ENCODE measurements around the gene CACNA1A. TPM values are rescaled to one million over a fixed set of nuclear protein-coding genes. Genes with fewer than 3 reads are reported as not detected.
"Not testable (repeated sequence)": the region's sequence is repeated elsewhere in the genome, so short reads cannot be mapped to it uniquely, and the experiment has no call there.

The CACNA1A gene
- total RNA-seq, 1 donor = 42.8 TPM

DNA sequence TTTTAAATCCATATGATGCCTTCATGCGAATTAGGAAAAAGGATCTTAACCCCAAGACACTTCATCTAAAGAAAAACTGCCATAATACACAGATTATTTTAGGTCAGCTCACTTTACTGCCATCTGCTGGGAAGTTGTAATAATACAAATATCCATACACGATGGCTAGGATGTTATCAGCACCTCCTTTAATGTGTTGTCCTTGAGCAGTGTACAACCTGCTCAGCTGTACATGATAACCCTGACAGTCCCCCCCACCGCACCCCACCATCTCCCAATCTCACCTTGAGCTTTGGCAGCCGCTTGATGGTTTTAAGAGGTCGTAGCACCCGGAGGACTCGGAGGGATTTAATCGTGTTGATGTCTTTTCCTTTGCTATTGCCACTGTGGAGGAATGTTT is 243.8 kb downstream of the CACNA1A start:
- peak; percentile 74 for DNase-seq (ENCODE audit: low read depth)
- no peak overlapping the region for H3K4me3 ChIP-seq (ENCODE audit: low read depth, low read length)
- TF ChIP-seq, protein P1, sequence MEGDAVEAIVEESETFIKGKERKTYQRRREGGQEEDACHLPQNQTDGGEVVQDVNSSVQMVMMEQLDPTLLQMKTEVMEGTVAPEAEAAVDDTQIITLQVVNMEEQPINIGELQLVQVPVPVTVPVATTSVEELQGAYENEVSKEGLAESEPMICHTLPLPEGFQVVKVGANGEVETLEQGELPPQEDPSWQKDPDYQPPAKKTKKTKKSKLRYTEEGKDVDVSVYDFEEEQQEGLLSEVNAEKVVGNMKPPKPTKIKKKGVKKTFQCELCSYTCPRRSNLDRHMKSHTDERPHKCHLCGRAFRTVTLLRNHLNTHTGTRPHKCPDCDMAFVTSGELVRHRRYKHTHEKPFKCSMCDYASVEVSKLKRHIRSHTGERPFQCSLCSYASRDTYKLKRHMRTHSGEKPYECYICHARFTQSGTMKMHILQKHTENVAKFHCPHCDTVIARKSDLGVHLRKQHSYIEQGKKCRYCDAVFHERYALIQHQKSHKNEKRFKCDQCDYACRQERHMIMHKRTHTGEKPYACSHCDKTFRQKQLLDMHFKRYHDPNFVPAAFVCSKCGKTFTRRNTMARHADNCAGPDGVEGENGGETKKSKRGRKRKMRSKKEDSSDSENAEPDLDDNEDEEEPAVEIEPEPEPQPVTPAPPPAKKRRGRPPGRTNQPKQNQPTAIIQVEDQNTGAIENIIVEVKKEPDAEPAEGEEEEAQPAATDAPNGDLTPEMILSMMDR (IDR thresholded peaks at IDR 0.05; ENCODE audit: insufficient read depth, low read length) = peak; percentile 57

DNA sequence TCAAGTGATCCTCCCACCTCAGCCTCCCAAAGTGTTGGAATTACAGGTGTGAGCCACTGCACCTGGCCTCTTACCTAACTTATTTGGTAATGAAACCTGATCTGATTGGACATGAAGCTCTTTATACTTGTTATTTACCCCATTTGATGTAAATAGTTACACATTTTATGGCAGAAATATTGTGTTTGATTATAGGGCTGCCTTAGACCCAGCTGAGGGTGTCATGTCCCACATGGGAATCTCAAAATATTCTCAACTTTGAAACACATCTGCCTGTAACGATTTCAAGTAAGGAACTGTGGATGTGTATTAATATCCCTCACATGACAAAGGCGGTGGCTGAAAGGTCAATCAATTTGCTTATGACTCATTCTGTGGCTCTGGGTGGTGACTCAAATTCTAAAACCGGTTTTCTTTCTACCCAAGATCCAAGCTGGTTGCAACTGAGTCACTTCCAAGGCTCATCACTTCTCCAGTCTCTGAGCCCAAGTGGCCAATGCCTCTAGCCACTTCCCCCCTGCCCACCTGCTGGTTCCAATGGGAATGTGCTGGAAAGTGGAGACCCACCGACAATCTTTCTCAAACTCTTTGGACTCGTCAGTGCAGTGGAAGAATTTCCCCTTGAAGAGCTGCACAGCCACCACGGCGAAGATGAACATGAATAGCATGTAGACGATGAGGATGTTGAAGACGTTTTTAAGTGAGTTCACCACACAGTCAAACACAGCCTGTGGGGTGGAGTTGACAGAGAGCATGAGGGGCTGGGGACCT is 245.2 kb downstream of the CACNA1A start:
- no peak overlapping the region for H3K4me3 ChIP-seq (ENCODE audit: low read depth, low read length)
- TF ChIP-seq, protein P1 (IDR thresholded peaks at IDR 0.05; ENCODE audit: insufficient read depth, low read length) = peak; percentile 19
- DNase-seq (ENCODE audit: low read depth) = peak; percentile 87

DNA sequence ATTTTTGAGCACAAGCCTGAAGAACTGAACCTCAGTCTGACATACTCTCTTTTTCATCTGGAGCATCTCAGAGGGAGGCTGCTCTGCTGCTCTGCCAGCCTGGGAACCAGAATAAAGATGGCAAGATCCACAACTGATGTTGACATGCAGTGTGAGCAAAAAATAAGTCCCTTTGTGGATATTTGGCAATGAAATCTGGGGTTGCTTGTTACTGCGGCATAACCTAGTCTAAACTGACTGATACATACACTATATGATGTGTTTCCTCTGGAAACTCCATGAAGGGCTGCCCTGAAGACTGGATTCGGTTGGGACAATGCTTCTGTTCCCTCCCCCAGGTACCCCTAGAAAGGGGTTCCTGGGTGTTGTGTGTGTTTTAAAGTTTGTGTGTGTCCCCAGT is 249.4 kb downstream of the CACNA1A start:
- no peak for DNase-seq (ENCODE audit: low read depth)
- TF ChIP-seq, protein P1 (IDR thresholded peaks at IDR 0.05; ENCODE audit: insufficient read depth, low read length) = no peak

DNA sequence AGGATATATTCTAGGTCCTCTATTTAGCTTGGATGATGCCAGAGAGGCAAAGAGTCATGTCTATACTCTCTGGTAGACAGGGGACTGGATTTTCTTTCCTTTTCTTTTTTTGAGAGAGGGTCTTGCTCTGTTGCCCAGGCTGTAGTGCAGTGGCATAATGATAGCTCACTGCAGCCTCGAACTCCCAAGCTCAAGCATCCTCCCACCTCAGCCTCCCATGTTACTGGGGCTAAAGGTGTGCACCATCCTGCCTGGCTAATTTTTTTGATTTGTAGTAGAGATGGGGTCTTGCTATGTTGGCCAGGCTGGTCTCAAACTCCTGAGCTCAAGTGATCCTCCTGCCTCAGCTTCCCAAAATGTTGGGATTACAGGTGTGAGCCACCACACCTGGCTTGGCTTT is 249.9 kb downstream of the CACNA1A start:
- H3K4me3 ChIP-seq (ENCODE audit: low read depth, low read length); DNase-seq (ENCODE audit: low read depth): not testable (repeated sequence)

More for the DNA sequence above, 249.4 kb downstream of the CACNA1A start:
- no peak overlapping the region for H3K4me3 ChIP-seq (ENCODE audit: low read depth, low read length)

DNA sequence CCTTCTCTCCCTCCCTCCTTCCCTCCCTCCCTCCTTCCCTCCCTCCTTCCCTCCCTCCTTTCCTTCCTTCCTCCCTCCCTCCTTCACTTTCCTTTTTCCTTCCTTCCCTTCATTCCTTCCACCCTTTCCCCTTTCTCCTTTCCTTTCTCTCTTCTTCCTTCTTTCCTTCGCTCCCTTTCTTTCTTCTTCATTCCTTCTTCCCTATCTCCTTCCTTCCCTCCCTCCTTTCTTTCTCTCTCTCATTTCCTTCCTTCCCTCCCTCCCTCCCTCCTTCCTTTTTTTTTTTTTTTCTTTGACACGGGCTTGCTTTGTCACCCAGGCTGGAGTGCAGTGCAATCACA is 250.6 kb downstream of the CACNA1A start:
- DNase-seq (ENCODE audit: low read depth) = no peak
- H3K4me3 ChIP-seq (ENCODE audit: low read depth, low read length) = no peak overlapping the region
- TF ChIP-seq, protein P1 (IDR thresholded peaks at IDR 0.05; ENCODE audit: insufficient read depth, low read length) = no peak

DNA sequence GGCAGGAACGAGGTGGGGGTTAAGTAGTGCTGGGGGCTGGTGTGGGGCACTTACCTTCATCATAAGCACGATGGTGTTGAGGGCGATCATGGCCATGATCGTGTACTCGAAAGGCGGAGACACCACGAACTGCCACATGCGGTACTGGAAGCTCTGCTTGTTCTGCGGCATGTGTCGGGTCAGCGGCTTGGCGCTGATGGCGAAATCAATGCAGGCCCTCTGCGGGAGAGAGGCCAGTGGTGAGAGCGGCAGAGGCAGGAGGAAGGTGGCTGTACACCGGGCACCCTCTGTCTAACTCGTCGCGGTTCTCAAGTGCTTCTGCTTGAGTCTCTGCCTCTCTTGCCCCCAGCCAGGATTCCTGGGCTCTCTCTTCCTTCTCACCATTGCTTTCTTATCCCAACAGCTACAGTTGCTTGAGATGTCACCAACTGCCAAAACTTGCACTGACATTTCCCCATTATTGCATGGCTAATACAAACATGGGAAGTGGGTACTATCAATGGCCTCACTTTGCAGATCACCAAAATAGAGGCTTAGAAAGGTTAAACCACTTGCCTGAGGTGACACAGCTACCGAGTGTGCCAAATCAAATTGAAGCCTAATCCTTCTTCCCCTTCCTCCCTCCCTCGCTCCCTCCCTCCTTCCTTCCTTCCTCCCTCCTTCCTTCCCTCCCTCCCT is 251.1 kb downstream of the CACNA1A start:
- no peak for DNase-seq (ENCODE audit: low read depth)
- TF ChIP-seq, protein P1 (IDR thresholded peaks at IDR 0.05; ENCODE audit: insufficient read depth, low read length) = no peak
- H3K4me3 ChIP-seq (ENCODE audit: low read depth, low read length) = no peak overlapping the region

DNA sequence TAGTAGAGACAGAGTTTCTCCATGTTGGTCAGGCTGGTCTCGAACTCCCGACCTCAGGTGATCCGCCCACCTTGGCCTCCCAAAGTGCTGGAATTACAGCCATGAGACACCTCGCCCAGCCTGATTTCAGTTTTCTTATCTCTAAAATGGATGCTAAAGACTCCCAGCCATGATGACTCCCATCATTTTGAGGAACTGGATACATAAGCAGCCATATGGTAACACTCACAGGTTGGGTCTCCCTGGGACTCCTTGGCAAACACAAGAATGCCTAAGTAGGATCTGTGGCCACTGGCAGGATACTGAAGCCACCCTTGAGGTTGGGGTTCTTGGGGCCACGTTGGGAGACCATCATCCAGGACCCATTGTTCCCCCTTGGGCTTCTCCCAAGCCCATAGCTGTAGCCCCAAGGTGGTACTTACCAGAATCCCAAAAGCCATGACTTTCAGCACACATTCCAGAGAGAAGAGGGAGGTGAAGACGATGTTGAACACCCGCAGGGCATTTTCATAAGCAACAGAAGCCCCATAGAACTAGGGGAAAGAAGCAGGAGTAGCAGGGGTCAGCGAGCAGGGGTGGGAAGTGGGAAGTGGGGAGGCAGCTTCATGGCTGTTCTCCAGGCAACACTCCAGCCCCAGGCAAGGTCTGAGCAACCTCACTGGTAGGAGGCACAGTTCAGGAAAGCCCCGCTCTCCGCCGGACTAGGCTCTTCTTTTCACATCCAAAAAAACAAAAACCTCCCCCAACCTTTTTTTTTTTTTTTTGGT is 253.5 kb downstream of the CACNA1A start:
- H3K4me3 ChIP-seq (ENCODE audit: low read depth, low read length) = no peak overlapping the region
- DNase-seq (ENCODE audit: low read depth) = no peak
- TF ChIP-seq, protein P1 (IDR thresholded peaks at IDR 0.05; ENCODE audit: insufficient read depth, low read length) = no peak

All from fibroblast of the aortic adventitia (primary cell).